ENCODE measurements around the gene BMP5.

- TF ChIP-seq, protein P1, sequence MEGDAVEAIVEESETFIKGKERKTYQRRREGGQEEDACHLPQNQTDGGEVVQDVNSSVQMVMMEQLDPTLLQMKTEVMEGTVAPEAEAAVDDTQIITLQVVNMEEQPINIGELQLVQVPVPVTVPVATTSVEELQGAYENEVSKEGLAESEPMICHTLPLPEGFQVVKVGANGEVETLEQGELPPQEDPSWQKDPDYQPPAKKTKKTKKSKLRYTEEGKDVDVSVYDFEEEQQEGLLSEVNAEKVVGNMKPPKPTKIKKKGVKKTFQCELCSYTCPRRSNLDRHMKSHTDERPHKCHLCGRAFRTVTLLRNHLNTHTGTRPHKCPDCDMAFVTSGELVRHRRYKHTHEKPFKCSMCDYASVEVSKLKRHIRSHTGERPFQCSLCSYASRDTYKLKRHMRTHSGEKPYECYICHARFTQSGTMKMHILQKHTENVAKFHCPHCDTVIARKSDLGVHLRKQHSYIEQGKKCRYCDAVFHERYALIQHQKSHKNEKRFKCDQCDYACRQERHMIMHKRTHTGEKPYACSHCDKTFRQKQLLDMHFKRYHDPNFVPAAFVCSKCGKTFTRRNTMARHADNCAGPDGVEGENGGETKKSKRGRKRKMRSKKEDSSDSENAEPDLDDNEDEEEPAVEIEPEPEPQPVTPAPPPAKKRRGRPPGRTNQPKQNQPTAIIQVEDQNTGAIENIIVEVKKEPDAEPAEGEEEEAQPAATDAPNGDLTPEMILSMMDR (IDR thresholded peaks at IDR 0.05): no peak
- TF ChIP-seq POLR2AphosphoS5 (IDR thresholded peaks at IDR 0.05) (no peak), POLR2A (IDR thresholded peaks at IDR 0.05) (no peak)
These were observed 43.2 kb upstream of the BMP5 start for GRCh38 chr6:55918639-55919038.
